Measurements from ENCODE around the gene ZFYVE9. TPM values are rescaled to one million over a fixed set of nuclear protein-coding genes. Genes with fewer than 3 reads are reported as not detected.

ZFYVE9 gene
- total and polyA plus RNA-seq, 2 of the 13 experiments (the other 11 are each of a cell fraction or from before 2014, with no cell fraction given) = 9.2 to 19.8 TPM

- TF ChIP-seq TFDP2 (CRISPR knock-in tag; IDR thresholded peaks at IDR 0.05) (peak; percentile 68), RAD51 (IDR thresholded peaks at IDR 0.05; ENCODE audit: borderline replicate concordance) (peak; percentile 93), ZNF552 (CRISPR knock-in tag; IDR thresholded peaks at IDR 0.05; ENCODE audit: borderline replicate concordance) (no peak; the same call in 1 of the 2 replicates), TEF (CRISPR knock-in tag; IDR thresholded peaks at IDR 0.05) (peak; percentile 78; the same call in 1 of the 2 replicates), BRCA1 (CRISPR knock-in tag; IDR thresholded peaks at IDR 0.05) (peak; percentile 87; the same call in 1 of the 2 replicates), ZNF546 (CRISPR knock-in tag; conservative IDR thresholded peaks at IDR 0.05) (no peak), ZBTB7A (CRISPR knock-in tag; IDR thresholded peaks at IDR 0.05) (no peak), SIX4 (CRISPR knock-in tag; IDR thresholded peaks at IDR 0.05) (no peak), ARNT (IDR thresholded peaks at IDR 0.05) (no peak), SMARCE1 (IDR thresholded peaks at IDR 0.05; ENCODE audit: borderline replicate concordance) (no peak), ZHX2 (IDR thresholded peaks at IDR 0.05; ENCODE audit: low read depth) (no peak), ZHX2 (CRISPR knock-in tag; IDR thresholded peaks at IDR 0.05; ENCODE audit: borderline replicate concordance) (peak; percentile 83; the same call in 1 of the 2 replicates), ZSCAN30 (CRISPR knock-in tag; IDR thresholded peaks at IDR 0.05) (no peak), TEAD3 (CRISPR knock-in tag; optimal IDR thresholded peaks at IDR 0.05; ENCODE audit: borderline replicate concordance) (peak; percentile 61), NR3C1 (CRISPR knock-in tag; IDR thresholded peaks at IDR 0.05) (no peak), ZSCAN12 (CRISPR knock-in tag; IDR thresholded peaks at IDR 0.05) (0 out of 2 replicates have a peak, but pooled peaks have one; percentile 51), AHR (CRISPR knock-in tag; IDR thresholded peaks at IDR 0.05) (no peak; the same call in 1 of the 2 replicates), NCOA5 (CRISPR knock-in tag; IDR thresholded peaks at IDR 0.05) (no peak), CAMTA2 (CRISPR knock-in tag; IDR thresholded peaks at IDR 0.05; ENCODE audit: borderline replicate concordance) (no peak), ZNF547 (CRISPR knock-in tag; IDR thresholded peaks at IDR 0.05) (peak; percentile 46; the same call in 1 of the 2 replicates), HOXA9 (CRISPR knock-in tag; IDR thresholded peaks at IDR 0.05; ENCODE audit: borderline replicate concordance) (no peak), ARHGAP35 (CRISPR knock-in tag; IDR thresholded peaks at IDR 0.05; ENCODE audit: borderline replicate concordance) (0 out of 2 replicates have a peak, but pooled peaks have one; percentile 40), SOX5 (CRISPR knock-in tag; IDR thresholded peaks at IDR 0.05; ENCODE audit: borderline replicate concordance) (peak; percentile 38; the same call in 1 of the 2 replicates), GABPA (IDR thresholded peaks at IDR 0.05; ENCODE audit: low read depth, low read length) (0 out of 2 replicates have a peak, but pooled peaks have one; percentile 17), GABPA (CRISPR knock-in tag; IDR thresholded peaks at IDR 0.05; ENCODE audit: low read depth) (no peak)
These were observed 224.0 kb downstream of the ZFYVE9 start, which contains the start of gene CC2D1B (continued) for GRCh38 chr1:52365746-52366516.

Measured in HepG2 (cell line).